Vagina (tissue), 2 donors: ENCODE data around the gene RICTOR. TPM values are rescaled to one million over a fixed set of nuclear protein-coding genes. Genes with fewer than 3 reads are reported as not detected.

Source experiments
- DNase-seq, 2 donors: peaks; one replicate each; pipeline ENCODE4 v3.0.0-alpha.2; 2017; ENCODE audit errors: extremely low spot score in 2 of 2
- H3K27ac ChIP-seq: fragments of 200-600 bp; sonication (generic); one replicate; pipeline ENCODE4 v1.5.1; 2019
- H3K27me3 ChIP-seq: fragments of 200-600 bp; sonication (generic); one replicate; pipeline ENCODE4 v1.5.1; 2019
- H3K36me3 ChIP-seq, 2 donors: fragments of 200-600 bp; sonication (generic); one replicate each; pipeline ENCODE4 v1.5.1; 2017 to 2019
- H3K4me1 ChIP-seq: fragments of 200-600 bp; sonication (generic); one replicate; pipeline ENCODE4 v1.5.1; 2019
- H3K4me3 ChIP-seq, 2 donors: fragments of 200-600 bp; sonication (generic); 1 replicate in 1 of 2; 2 replicates in 1 of 2; pipeline ENCODE4 v1.5.1; 2016 to 2019
- H3K9me3 ChIP-seq: fragments of 200-600 bp; sonication (generic); one replicate; pipeline ENCODE4 v1.5.1; 2019
- POLR2A ChIP-seq, 2 donors: fragments of 450-650 bp; IDR thresholded peaks; one replicate each; pipeline ENCODE4 v1.6.1; 2017; ENCODE audit warnings: antibody characterized with exemption in 2 of 2, mild to moderate bottlenecking in 2 of 2, moderate library complexity in 2 of 2
- POLR2AphosphoS5 ChIP-seq, 2 donors: sonication (generic); formaldehyde crosslinking; IDR thresholded peaks; one replicate each; pipeline ENCODE4 v1.9.0; 2017; ENCODE audit warnings: antibody characterized with exemption in 2 of 2, mild to moderate bottlenecking in 2 of 2, low read depth in 1 of 2; ENCODE audit not compliant: insufficient read depth in 1 of 2
- intact Hi-C: fragments of 100-400 bp; cut with DNase I; formaldehyde crosslinking; loops from one replicate; pipeline ENCODE4 v1.15.1; 2023
- total RNA-seq: library from RNA; depleted of rRNA; stranded (reverse); fragments of >200 nt; gene quantifications from one replicate; pipeline ENCODE4 v1.2.3, GENCODE V29; 2016
- TF ChIP-seq, protein P1 (sequence below), 3 experiments: fragments of 450-650 bp in 2 of 3; fragments of 200-600 bp in 1 of 3; sonication (generic) in 1 of 3; IDR thresholded peaks; one replicate each; pipeline ENCODE4 v1.5.1; 2017 to 2019; ENCODE audit warnings: antibody characterized with exemption in 3 of 3, mild to moderate bottlenecking in 2 of 3, moderate library complexity in 2 of 3

RICTOR gene
- total RNA-seq, 1 donor from 2014 or later = 39.3 TPM

DNA sequence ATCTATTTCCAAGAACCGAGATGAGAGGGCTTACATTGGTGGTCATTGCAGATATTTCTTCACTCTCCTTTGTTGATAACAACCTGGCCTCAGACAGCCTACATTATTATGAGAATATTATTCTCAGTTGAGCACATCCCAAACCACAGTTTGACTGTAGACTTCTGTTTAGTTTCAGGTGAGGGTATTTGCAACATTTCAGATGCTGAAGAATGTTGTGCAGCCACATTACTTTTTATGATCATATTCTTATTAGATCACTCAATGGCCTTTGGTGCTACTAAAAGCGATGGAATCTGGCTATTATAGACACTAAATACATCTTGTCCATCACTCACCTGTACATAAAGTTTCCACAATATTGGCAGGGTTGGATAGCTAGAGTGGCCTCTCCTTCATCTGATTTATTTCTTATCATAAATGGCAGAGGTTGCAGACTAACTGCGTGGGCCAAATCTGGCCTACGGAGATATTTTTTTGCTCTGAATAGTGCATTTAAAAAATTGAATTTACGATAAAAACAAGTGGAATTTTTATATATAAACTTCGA is 26.2 kb upstream of the RICTOR start:
- Histone ChIP-seq H3K9me3 (no peaks in the 10 kb centered on the region), H3K36me3 (no peaks in the 10 kb centered on the region), H3K27me3 (no peaks in the 10 kb centered on the region), H3K27ac (no peak overlapping the region), H3K4me3 (no peak overlapping the region), H3K4me1 (no peaks in the 10 kb centered on the region)
- intact Hi-C loops = no loop called here
- TF ChIP-seq POLR2A (IDR thresholded peaks at IDR 0.05) (no peak), POLR2AphosphoS5 (IDR thresholded peaks at IDR 0.05; ENCODE audit: insufficient read depth in 1 of 2, low read depth in 1 of 2) (no peak)
- TF ChIP-seq, protein P1, sequence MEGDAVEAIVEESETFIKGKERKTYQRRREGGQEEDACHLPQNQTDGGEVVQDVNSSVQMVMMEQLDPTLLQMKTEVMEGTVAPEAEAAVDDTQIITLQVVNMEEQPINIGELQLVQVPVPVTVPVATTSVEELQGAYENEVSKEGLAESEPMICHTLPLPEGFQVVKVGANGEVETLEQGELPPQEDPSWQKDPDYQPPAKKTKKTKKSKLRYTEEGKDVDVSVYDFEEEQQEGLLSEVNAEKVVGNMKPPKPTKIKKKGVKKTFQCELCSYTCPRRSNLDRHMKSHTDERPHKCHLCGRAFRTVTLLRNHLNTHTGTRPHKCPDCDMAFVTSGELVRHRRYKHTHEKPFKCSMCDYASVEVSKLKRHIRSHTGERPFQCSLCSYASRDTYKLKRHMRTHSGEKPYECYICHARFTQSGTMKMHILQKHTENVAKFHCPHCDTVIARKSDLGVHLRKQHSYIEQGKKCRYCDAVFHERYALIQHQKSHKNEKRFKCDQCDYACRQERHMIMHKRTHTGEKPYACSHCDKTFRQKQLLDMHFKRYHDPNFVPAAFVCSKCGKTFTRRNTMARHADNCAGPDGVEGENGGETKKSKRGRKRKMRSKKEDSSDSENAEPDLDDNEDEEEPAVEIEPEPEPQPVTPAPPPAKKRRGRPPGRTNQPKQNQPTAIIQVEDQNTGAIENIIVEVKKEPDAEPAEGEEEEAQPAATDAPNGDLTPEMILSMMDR (IDR thresholded peaks at IDR 0.05) = no peak
- no peak for DNase-seq

DNA sequence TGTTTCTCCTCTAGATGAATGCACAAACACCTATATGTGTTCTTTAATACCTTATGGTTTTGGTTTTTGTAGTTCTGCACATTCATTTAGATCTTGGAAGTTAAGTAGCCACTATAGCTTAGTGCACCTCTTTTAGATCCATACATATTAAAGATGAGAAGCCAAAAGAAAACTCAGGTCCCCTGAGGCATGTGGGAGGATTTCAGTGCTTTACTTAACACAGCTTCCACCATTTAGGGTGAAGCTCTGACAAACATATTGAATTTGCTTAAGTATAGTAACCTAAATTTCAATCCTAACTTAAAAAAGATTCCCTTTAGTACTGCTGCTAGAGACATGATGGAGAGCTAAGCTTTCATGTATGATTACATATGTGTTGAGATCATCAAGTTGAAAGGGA is 25.6 kb upstream of the RICTOR start:
- no peaks in the 10 kb centered on the region for H3K27me3 ChIP-seq
- H3K4me1 ChIP-seq = no peaks in the 10 kb centered on the region
- intact Hi-C loops = no loop called here
- DNase-seq = no peak
- no peaks in the 10 kb centered on the region for H3K9me3 ChIP-seq
- H3K36me3 ChIP-seq = no peaks in the 10 kb centered on the region
- TF ChIP-seq POLR2AphosphoS5 (IDR thresholded peaks at IDR 0.05; ENCODE audit: insufficient read depth in 1 of 2, low read depth in 1 of 2) (no peak), POLR2A (IDR thresholded peaks at IDR 0.05) (no peak)
- TF ChIP-seq, protein P1 (IDR thresholded peaks at IDR 0.05) = no peak
- H3K27ac ChIP-seq = no peak overlapping the region
- H3K4me3 ChIP-seq = no peak overlapping the region

DNA sequence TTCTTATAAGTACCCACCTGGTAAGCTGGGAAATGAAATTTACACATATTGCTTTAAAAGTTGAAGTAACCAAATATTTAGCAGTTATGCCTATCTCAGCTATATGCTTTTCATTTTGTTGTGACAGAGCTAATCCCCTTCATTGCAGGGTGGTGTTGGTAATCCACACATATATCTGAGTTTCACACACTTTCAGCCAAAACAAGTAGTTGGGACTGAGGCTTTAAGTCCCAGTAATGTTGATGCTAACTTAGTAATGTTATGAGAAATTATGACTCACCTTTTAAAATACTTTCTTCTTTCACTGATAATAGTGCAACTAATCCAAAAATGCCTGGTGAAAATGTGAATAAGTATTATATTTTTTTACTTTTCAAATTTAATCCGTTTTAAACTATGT is 19.2 kb upstream of the RICTOR start:
- H3K4me1 ChIP-seq = no peaks in the 10 kb centered on the region
- DNase-seq = no peak
- no peaks in the 10 kb centered on the region for H3K36me3 ChIP-seq
- intact Hi-C loops = no loop called here
- TF ChIP-seq POLR2A (IDR thresholded peaks at IDR 0.05) (no peak), POLR2AphosphoS5 (IDR thresholded peaks at IDR 0.05; ENCODE audit: insufficient read depth in 1 of 2, low read depth in 1 of 2) (no peak)
- TF ChIP-seq, protein P1 (IDR thresholded peaks at IDR 0.05) = no peak
- no peaks in the 10 kb centered on the region for H3K27me3 ChIP-seq
- no peak overlapping the region for H3K27ac ChIP-seq
- no peaks in the 10 kb centered on the region for H3K9me3 ChIP-seq
- H3K4me3 ChIP-seq = no peak overlapping the region

DNA sequence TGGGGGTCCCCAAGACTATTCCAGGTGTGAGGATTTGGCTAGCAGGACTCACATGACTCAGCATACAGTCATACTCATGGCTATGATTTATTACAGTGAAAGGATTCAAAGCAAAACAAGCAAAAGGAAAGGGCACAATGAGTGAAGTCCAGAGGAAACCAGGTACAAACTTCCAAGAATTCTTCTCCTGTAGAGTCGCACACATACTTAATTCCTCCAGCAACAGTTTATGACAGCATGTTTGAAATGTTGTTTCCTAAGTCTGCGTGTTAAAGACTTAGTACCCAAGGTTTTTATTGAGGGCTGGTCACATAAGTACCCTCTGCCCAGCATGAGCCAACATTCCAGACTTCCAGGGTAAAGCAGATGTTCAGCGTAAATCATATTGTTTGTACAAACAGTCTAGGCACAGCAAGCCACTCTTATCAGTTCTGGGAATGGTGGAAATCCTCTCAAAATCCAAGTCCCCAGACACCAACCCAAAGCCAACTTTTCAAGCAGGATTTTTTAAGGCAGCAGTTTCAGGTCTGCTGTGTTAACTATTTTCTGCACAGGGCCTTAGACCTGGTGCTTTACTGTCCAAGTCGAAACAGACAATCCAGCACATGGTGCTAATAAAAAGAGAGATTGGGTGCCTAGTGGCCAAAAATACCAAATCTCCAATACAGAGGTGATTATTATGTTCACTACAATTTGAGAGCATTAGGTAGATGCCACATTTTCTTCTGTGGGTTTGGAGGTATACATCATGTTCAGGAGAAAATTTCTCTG is 18.6 kb upstream of the RICTOR start:
- no peak for DNase-seq
- H3K27ac ChIP-seq = no peak overlapping the region
- no peaks in the 10 kb centered on the region for H3K27me3 ChIP-seq

More for the DNA sequence above, 18.6 kb upstream of the RICTOR start:
- Histone ChIP-seq H3K4me3 (no peak overlapping the region), H3K4me1 (no peaks in the 10 kb centered on the region), H3K36me3 (no peaks in the 10 kb centered on the region), H3K9me3 (no peaks in the 10 kb centered on the region)
- TF ChIP-seq POLR2AphosphoS5 (IDR thresholded peaks at IDR 0.05; ENCODE audit: insufficient read depth in 1 of 2, low read depth in 1 of 2) (no peak), POLR2A (IDR thresholded peaks at IDR 0.05) (no peak)
- TF ChIP-seq, protein P1 (IDR thresholded peaks at IDR 0.05) = no peak
- intact Hi-C loops = no loop called here
